Small intestine (tissue), 7 donors: ENCODE data around the gene POLR1G. TPM values are rescaled to one million over a fixed set of nuclear protein-coding genes. Genes with fewer than 3 reads are reported as not detected.

Experiments
- DNase-seq, 2 donors: peaks; one replicate each; pipeline versions ENCODE4 v3.0.0 to v3.0.0-alpha.2; 2013
- FAIRE-seq: peaks from 2 replicates; lab custom pipeline; 2012; peaks lifted over from hg19 to GRCh38; lab: Jason Lieb, UNC
- H3K27ac ChIP-seq, 3 donors: one replicate each; pipeline ENCODE4 v1.5.1; 2013; ENCODE audit warnings: low read length in 2 of 3, mild to moderate bottlenecking in 2 of 3, control low read depth in 1 of 3, inconsistent platforms in 1 of 3, low read depth in 1 of 3, moderate library complexity in 1 of 3
- H3K27me3 ChIP-seq, 3 donors: one replicate each; pipeline ENCODE4 v1.6.1; 2013; ENCODE audit warnings: low read length in 3 of 3, inconsistent platforms in 1 of 3; ENCODE audit not compliant: control insufficient read depth in 3 of 3, insufficient read depth in 3 of 3
- H3K36me3 ChIP-seq, 3 donors: one replicate each; pipeline ENCODE4 v1.6.1; 2013; ENCODE audit warnings: low read length in 3 of 3, inconsistent platforms in 1 of 3, low read depth in 1 of 3, mild to moderate bottlenecking in 1 of 3, moderate library complexity in 1 of 3; ENCODE audit not compliant: control insufficient read depth in 3 of 3, insufficient read depth in 2 of 3
- H3K4me1 ChIP-seq, 3 donors: one replicate each; pipeline ENCODE4 v1.6.1; 2013; ENCODE audit warnings: low read length in 2 of 3, inconsistent platforms in 1 of 3, low read depth in 1 of 3, mild to moderate bottlenecking in 1 of 3, moderate library complexity in 1 of 3; ENCODE audit not compliant: control insufficient read depth in 3 of 3, insufficient read depth in 2 of 3
- H3K4me3 ChIP-seq, 3 donors: one replicate each; pipeline ENCODE4 v1.5.1; 2013; ENCODE audit warnings: low read length in 3 of 3, control low read depth in 1 of 3, inconsistent platforms in 1 of 3, low read depth in 1 of 3, mild to moderate bottlenecking in 1 of 3, moderate library complexity in 1 of 3
- H3K9me3 ChIP-seq, 2 donors: one replicate each; pipeline ENCODE4 v1.6.1; 2013; ENCODE audit warnings: low read depth in 1 of 2, low read length in 1 of 2; ENCODE audit not compliant: control insufficient read depth in 2 of 2, insufficient read depth in 1 of 2
- WGBS, 3 donors: extraction: QIAGEN DNeasy Blood & Tissue Kit; methylation state at CpG; one replicate each; pipeline ENCODE4 v1.1.7; 2013; 5-methylcytosine and 5-hydroxymethylcytosine counted together
- polyA plus RNA-seq, 4 donors: library from polyadenylated mRNA; stranded (reverse) in 3 of 4; unstranded in 1 of 4; fragments of 200-250 nt in 3 of 4; fragments of 120-200 nt in 1 of 4; gene quantifications; one replicate each; pipeline versions ENCODE4 v1.2.1 to v1.2.3, GENCODE V29; 2013
- donor health status: healthy with polysubstance abuse.
- donor health status: control.
- donor health status: control.
- donor health status: Bipolar disorder and iron deficiency.
- donor health status: healthy.

Gene POLR1G
- polyA plus RNA-seq, 4 donors, result 0.27 to 4.1 (median 1.9) TPM

GRCh38 chr19:45440873-45441654, 34.6 kb downstream of the POLR1G start:
- no peak for FAIRE-seq
- WGBS, 3 donors, result 87 to 90% (median 88%) methylated on average over 9 of the region's 9 CpGs
- peaks cover 0 to 26% (median 6%) of the 10 kb centered on the region in 3 donors for H3K4me1 ChIP-seq
- no peaks in the 10 kb centered on the region for H3K27me3 ChIP-seq
- H3K4me3 ChIP-seq, result no peak overlapping the region
- H3K27ac ChIP-seq, result peak overlapping the region in 1 of 3 donors; percentile 86
- H3K36me3 ChIP-seq, result no peaks in the 10 kb centered on the region
- DNase-seq, result no peak
- H3K9me3 ChIP-seq, result no peaks in the 10 kb centered on the region

- FAIRE-seq (no peak), DNase-seq (no peak)
- WGBS, 3 donors, result 52 to 76% (median 65%) methylated on average over 2 of the region's 2 CpGs
- H3K36me3 ChIP-seq, result peaks cover 0 to 3% (median 0%) of the 10 kb centered on the region in 3 donors
- H3K9me3 ChIP-seq, result no peaks in the 10 kb centered on the region
- H3K27me3 ChIP-seq, result no peaks in the 10 kb centered on the region
- H3K4me1 ChIP-seq, result peaks cover 0 to 37% (median 9%) of the 10 kb centered on the region in 3 donors
- H3K27ac ChIP-seq, result peak overlapping the region in 2 of 3 donors; percentile 25 to 96
- H3K4me3 ChIP-seq, result no peak overlapping the region
Observed at GRCh38 chr19:45442408-45442777, 35.9 kb downstream of the POLR1G start.

- H3K27ac ChIP-seq, result peak overlapping the region; percentile 25 to 96 (median 86)
- FAIRE-seq (no peak), DNase-seq (peak; percentile 34 to 74)
- 9 to 15% (median 14%) methylated on average over 14 to 15 of the region's 15 CpGs for WGBS, 3 donors
- no peaks in the 10 kb centered on the region for H3K9me3 ChIP-seq
- peaks cover 0 to 3% (median 0%) of the 10 kb centered on the region in 3 donors for H3K36me3 ChIP-seq
- no peaks in the 10 kb centered on the region for H3K27me3 ChIP-seq
- H3K4me1 ChIP-seq, result peaks cover 0 to 41% (median 9%) of the 10 kb centered on the region in 3 donors
- H3K4me3 ChIP-seq, result peak overlapping the region in 2 of 3 donors; percentile 28 to 52
Observed at GRCh38 chr19:45442778-45443461, 36.5 kb downstream of the POLR1G start.

- H3K9me3 ChIP-seq, result no peaks in the 10 kb centered on the region
- 1% methylated on average over 38 to 49 of the region's 49 CpGs for WGBS, 3 donors
- peaks cover 0 to 3% (median 0%) of the 10 kb centered on the region in 3 donors for H3K36me3 ChIP-seq
- peak overlapping the region; percentile 56 to 96 (median 86) for H3K27ac ChIP-seq
- peak overlapping the region in 2 of 3 donors; percentile 28 to 52 for H3K4me3 ChIP-seq
- DNase-seq (peak; percentile 97 to 98), FAIRE-seq (no peak)
- no peaks in the 10 kb centered on the region for H3K27me3 ChIP-seq
- peaks cover 0 to 48% (median 12%) of the 10 kb centered on the region in 3 donors for H3K4me1 ChIP-seq
Observed at GRCh38 chr19:45443462-45444317, 37.2 kb downstream of the POLR1G start.

- WGBS, 3 donors, result 8 to 10% (median 9%) methylated on average over 38 to 47 of the region's 47 CpGs
- peak overlapping the region; percentile 28 to 89 (median 80) for H3K27ac ChIP-seq
- peaks cover 3 to 53% (median 12%) of the 10 kb centered on the region in 3 donors for H3K4me1 ChIP-seq
- peak overlapping the region in 2 of 3 donors; percentile 28 to 50 for H3K4me3 ChIP-seq
- FAIRE-seq (no peak), DNase-seq (peak; percentile 85 to 96)
- H3K9me3 ChIP-seq, result no peaks in the 10 kb centered on the region
- H3K36me3 ChIP-seq, result peaks cover 0 to 3% (median 0%) of the 10 kb centered on the region in 3 donors
- H3K27me3 ChIP-seq, result no peaks in the 10 kb centered on the region
Observed at GRCh38 chr19:45444318-45445041, 38.0 kb downstream of the POLR1G start.

GRCh38 chr19:45445139-45445538, 38.7 kb downstream of the POLR1G start:
- WGBS, 3 donors, result 83 to 88% (median 87%) methylated on average over 4 of the region's 4 CpGs
- Histone ChIP-seq H3K4me1 (peaks cover 3 to 56% (median 12%) of the 10 kb centered on the region in 3 donors), H3K27ac (no peak overlapping the region), H3K4me3 (no peak overlapping the region), H3K36me3 (peaks cover 0 to 3% (median 0%) of the 10 kb centered on the region in 3 donors), H3K27me3 (no peaks in the 10 kb centered on the region), H3K9me3 (no peaks in the 10 kb centered on the region)
- FAIRE-seq (no peak), DNase-seq (no peak)

GRCh38 chr19:45446295-45446694, 39.9 kb downstream of the POLR1G start:
- H3K9me3 ChIP-seq, result no peaks in the 10 kb centered on the region
- peaks cover 3 to 59% (median 12%) of the 10 kb centered on the region in 3 donors for H3K4me1 ChIP-seq
- DNase-seq (peak; percentile 41 to 44), FAIRE-seq (no peak)
- no peak overlapping the region for H3K4me3 ChIP-seq
- H3K36me3 ChIP-seq, result peaks cover 0 to 3% (median 0%) of the 10 kb centered on the region in 3 donors
- WGBS, 3 donors, result 72 to 84% (median 81%) methylated on average over 6 of the region's 6 CpGs
- H3K27ac ChIP-seq, result no peak overlapping the region
- H3K27me3 ChIP-seq, result no peaks in the 10 kb centered on the region
